Progenitor cell of endocrine pancreas (in vitro differentiated cells): ENCODE measurements around the gene HAND2. TPM values are rescaled to one million over a fixed set of nuclear protein-coding genes. Genes with fewer than 3 reads are reported as not detected.

Experiments
- DNase-seq: peaks from one replicate; pipeline ENCODE4 v3.0.0; 2021; ENCODE audit warnings: low spot score; ENCODE audit not compliant: unreplicated experiment
- H3K27ac Mint-ChIP-seq: 2 replicates; pipeline ENCODE4 v1.8.0; 2021; ENCODE audit warnings: mild to moderate bottlenecking, moderate library complexity, mixed read lengths
- H3K27me3 Mint-ChIP-seq: 2 replicates; pipeline ENCODE4 v1.8.0; 2021; ENCODE audit warnings: mixed read lengths
- H3K36me3 Mint-ChIP-seq: 2 replicates; pipeline ENCODE4 v1.8.0; 2022; ENCODE audit warnings: mixed read lengths; ENCODE audit not compliant: insufficient read depth
- H3K4me1 Mint-ChIP-seq: 2 replicates; pipeline ENCODE4 v1.8.0; 2021; ENCODE audit warnings: low read depth, mixed read lengths
- H3K4me3 Mint-ChIP-seq: 2 replicates; pipeline ENCODE4 v1.8.0; 2021; ENCODE audit warnings: low read depth, mild to moderate bottlenecking, moderate library complexity, mixed read lengths
- H3K9me3 Mint-ChIP-seq: 2 replicates; pipeline ENCODE4 v1.8.0; 2021; ENCODE audit warnings: low read depth, mixed read lengths
- total RNA-seq: library from RNA; stranded (reverse); gene quantifications from 2 replicates; pipeline ENCODE4 v1.2.1, GENCODE V29; 2021
- TF ChIP-seq, protein P1 (sequence below): fragments of 200-600 bp; sonication (generic); IDR thresholded peaks from one replicate; pipeline ENCODE4 v1.5.0; 2021; ENCODE audit warnings: antibody characterized with exemption, mild to moderate bottlenecking; ENCODE audit not compliant: unreplicated experiment

Gene HAND2
- total RNA-seq, 1 donor from 2014 or later, result 2.5 TPM

DNA sequence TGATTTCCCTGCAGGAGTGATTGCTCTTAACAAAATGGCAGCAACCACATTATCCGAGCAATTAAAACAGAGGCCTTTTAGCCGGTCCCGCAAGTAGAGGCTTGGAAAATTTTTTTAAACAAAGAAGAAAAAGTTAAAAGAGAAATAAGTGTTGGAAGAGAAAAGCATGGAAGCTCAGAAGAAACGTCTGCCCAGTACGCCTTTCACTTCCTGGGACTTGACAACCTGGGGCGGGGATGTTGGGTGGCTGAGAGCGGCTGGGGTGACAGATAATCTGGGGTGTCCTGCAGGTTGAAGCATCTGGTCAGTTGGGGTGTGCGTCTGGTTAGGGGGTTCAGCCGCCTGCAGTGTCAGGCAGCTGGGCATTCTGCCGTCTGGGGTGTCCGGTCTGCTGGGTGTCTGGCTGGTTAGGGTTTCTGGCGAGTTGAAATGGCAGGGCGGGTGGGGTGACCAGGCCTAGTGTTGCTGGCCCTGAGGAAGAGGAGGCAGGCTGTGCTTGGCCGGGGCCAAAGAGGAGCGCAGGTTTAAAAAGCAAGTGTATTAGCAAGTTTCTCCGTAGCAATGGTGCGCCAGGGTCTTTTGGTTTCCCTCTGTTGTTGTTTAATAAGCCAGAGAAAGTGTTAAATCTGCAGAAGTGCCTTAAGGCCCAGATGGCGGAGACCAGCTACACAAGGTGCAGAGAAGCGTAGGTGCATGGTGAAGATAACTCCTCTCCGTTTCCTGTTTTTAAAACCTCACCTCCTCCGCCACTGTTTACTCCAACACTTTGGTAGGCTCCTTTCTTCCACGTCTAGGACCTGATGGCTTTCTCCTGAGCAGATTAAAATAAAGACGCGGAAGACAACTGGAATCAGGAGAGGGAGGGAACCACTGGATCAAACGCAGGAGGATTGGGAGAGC, 5.6 kb downstream of the HAND2 start:
- no peak overlapping the region for H3K4me3 Mint-ChIP-seq
- H3K4me1 Mint-ChIP-seq, result peaks cover 11% of the 10 kb centered on the region
- H3K9me3 Mint-ChIP-seq, result no peaks in the 10 kb centered on the region
- H3K27ac Mint-ChIP-seq, result peak overlapping the region; percentile 71
- TF ChIP-seq, protein P1, sequence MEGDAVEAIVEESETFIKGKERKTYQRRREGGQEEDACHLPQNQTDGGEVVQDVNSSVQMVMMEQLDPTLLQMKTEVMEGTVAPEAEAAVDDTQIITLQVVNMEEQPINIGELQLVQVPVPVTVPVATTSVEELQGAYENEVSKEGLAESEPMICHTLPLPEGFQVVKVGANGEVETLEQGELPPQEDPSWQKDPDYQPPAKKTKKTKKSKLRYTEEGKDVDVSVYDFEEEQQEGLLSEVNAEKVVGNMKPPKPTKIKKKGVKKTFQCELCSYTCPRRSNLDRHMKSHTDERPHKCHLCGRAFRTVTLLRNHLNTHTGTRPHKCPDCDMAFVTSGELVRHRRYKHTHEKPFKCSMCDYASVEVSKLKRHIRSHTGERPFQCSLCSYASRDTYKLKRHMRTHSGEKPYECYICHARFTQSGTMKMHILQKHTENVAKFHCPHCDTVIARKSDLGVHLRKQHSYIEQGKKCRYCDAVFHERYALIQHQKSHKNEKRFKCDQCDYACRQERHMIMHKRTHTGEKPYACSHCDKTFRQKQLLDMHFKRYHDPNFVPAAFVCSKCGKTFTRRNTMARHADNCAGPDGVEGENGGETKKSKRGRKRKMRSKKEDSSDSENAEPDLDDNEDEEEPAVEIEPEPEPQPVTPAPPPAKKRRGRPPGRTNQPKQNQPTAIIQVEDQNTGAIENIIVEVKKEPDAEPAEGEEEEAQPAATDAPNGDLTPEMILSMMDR, result no peak
- H3K36me3 Mint-ChIP-seq, result no peaks in the 10 kb centered on the region
- no peak for DNase-seq
- H3K27me3 Mint-ChIP-seq, result peaks cover 93% of the 10 kb centered on the region

DNA sequence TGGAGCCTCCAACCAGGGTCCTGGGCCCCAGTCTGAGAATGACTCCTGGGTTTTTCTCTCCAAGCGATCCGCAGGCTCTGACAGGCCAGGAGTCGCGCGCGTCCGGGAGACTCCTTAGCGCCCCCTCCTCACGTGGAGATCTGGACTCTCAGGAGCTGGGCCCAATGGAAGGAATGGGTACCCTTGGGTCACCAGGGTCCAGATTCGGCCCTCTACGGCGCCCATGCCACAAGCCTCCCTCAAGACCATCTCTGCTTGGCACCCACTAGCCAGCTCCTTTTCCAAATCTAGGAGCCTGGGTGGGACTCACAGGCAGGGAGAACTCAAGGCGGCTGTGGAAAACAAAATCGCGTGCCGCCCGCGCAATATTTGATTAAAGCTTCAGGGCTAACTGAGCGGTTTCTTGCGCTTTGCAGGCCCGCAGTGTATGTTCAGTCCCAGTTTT, 7.1 kb downstream of the HAND2 start:
- peaks cover 98% of the 10 kb centered on the region for H3K27me3 Mint-ChIP-seq
- DNase-seq, result no peak
- H3K4me1 Mint-ChIP-seq, result peaks cover 10% of the 10 kb centered on the region
- TF ChIP-seq, protein P1, result no peak
- H3K9me3 Mint-ChIP-seq, result no peaks in the 10 kb centered on the region
- H3K4me3 Mint-ChIP-seq, result peak overlapping the region; percentile 65
- peak overlapping the region; percentile 85 for H3K27ac Mint-ChIP-seq
- no peaks in the 10 kb centered on the region for H3K36me3 Mint-ChIP-seq

DNA sequence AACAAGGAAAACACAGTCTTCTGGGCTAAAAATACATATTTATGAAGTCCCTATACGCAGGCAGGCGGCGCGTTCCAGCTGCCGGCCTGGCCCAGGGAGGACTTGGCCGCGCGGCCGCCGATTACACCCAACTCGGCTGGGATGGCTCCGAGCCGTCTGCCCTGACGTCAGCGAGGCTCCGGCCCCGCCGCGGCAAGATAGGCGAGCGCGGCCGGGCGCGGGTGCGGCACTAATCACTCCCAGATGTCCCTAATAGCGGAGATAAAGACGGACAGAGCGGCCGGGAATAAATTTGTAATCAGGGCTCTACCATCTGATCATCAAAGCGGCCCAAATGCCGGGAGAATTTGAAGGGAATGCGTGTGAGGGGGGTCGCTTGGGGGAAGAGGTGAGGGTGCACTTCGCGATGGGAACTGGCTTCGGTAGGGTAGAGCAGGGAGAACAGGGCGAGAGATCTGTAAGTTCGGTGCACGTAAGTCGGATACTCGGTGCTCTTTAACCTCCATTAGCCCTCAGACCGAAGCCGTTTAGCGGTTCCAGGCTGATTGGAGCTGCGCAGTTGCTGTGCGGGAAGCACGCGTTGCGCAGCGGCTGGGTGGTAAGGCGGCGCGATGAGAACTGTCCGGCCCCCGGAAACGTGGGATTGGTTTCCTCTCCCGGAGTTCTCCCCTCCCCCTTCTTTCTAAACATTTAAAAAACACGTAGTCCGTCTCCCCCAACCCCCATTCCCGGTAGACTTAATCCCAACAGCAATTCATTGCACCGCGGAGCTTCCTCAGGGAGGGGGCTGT, 7.7 kb downstream of the HAND2 start:
- Mint-ChIP-seq H3K4me1 (peaks cover 10% of the 10 kb centered on the region), H3K27ac (peak overlapping the region; percentile 85), H3K9me3 (no peaks in the 10 kb centered on the region), H3K27me3 (peaks cover 98% of the 10 kb centered on the region), H3K36me3 (no peaks in the 10 kb centered on the region), H3K4me3 (peak overlapping the region; percentile 65)
- DNase-seq, result no peak
- TF ChIP-seq, protein P1, result no peak

DNA sequence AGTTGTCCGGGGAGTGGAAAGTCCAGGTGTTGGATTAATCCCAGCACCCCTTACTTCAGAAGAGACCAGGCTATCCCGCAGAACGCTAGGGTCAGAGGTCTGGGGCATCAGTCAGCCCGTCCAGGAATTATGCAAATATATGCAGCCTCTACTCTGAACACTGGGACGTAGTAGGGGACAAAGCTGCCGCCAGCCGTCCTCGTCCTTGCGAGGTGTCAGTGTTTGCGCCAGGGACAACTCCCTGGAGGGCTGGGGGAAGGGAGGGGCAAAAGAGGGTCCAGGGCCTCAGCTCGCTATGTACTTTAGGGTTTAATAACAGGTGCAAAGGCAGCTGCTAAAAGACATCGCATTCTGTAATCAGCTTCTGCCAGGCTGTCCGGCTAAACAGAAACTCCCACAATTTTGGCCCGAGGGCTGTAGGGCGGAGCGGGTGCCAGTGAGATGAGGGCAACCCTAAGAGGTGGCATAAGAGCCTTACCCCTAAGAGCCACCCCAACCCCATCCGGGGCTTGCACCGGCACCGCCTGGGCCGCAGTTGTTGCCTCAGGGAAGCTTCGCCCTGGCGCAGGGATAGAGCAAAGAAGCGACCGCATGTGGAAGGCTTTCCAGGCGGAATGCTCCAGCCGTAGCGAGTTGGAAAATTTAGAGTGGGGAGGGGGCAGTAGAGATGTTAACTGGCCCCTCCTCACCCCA, 8.4 kb downstream of the HAND2 start:
- no peak for DNase-seq
- Mint-ChIP-seq H3K4me1 (peaks cover 10% of the 10 kb centered on the region), H3K27ac (no peak overlapping the region), H3K9me3 (no peaks in the 10 kb centered on the region), H3K27me3 (peaks cover 98% of the 10 kb centered on the region), H3K36me3 (no peaks in the 10 kb centered on the region), H3K4me3 (no peak overlapping the region)
- TF ChIP-seq, protein P1, result no peak
